ENCODE measurements around the gene AKT3.

The AKT3 gene

GRCh38 chr1:243792891-243793290 is 57.2 kb downstream of the AKT3 start:
- H3K23ac ChIP-seq (ENCODE audit: low read length): no peak overlapping the region
- no peaks in the 10 kb centered on the region for H3K27me3 ChIP-seq (ENCODE audit: insufficient read depth, low read length)
- H2BK120ac ChIP-seq (ENCODE audit: insufficient read depth, low read length, poor library complexity): no peak overlapping the region
- peak overlapping the region; percentile 64 for H2BK12ac ChIP-seq (ENCODE audit: low read length)
- peaks cover 0 to 3% of the 10 kb centered on the region in 2 experiments for H3K36me3 ChIP-seq (ENCODE audit: control insufficient read depth in 1 of 2, insufficient read depth in 2 of 2, low read length in 2 of 2)
- no peak overlapping the region for H4K91ac ChIP-seq (ENCODE audit: low read depth, low read length)
- H3K27ac ChIP-seq (ENCODE audit: low read depth, low read length): no peak overlapping the region
- peaks cover 3% of the 10 kb centered on the region for H3K79me1 ChIP-seq (ENCODE audit: low read length)
- DNase-seq: peak in 1 of 2 donors; percentile 27
- no peaks in the 10 kb centered on the region for H3K9me3 ChIP-seq (ENCODE audit: insufficient read depth, low read depth, low read length)
- H3K14ac ChIP-seq (ENCODE audit: low read length): no peak overlapping the region
- no peak overlapping the region for H3K9ac ChIP-seq (ENCODE audit: low read length)
- no CpG with 5 or more reads among the region's 3 CpGs for WGBS (ENCODE audit: extremely low coverage, insufficient coverage, insufficient read length)
- H3K4ac ChIP-seq (ENCODE audit: low read depth, low read length): no peak overlapping the region
- no peak overlapping the region for H2BK5ac ChIP-seq (ENCODE audit: low read depth, low read length, poor library complexity)
- no peak overlapping the region for H3K4me3 ChIP-seq (ENCODE audit: low read depth, low read length)
- H2AK5ac ChIP-seq (ENCODE audit: low read length): no peak overlapping the region
- H3K4me1 ChIP-seq (ENCODE audit: control insufficient read depth in 1 of 2, insufficient read depth in 2 of 2, low read length in 2 of 2): peaks cover 0 to 2% of the 10 kb centered on the region in 2 experiments
- no peak overlapping the region for H3K4me2 ChIP-seq (ENCODE audit: low read length)
- no peak overlapping the region for H3K18ac ChIP-seq (ENCODE audit: low read length)
- H4K8ac ChIP-seq (ENCODE audit: low read depth, low read length): no peak overlapping the region
- no peak overlapping the region for H2AFZ ChIP-seq (ENCODE audit: insufficient read depth, low read length, poor library complexity)
- H4K12ac ChIP-seq (ENCODE audit: low read depth, low read length): no peak overlapping the region
- H3K79me2 ChIP-seq (ENCODE audit: control insufficient read depth, insufficient read depth, low read length, poor library complexity): peaks cover 3% of the 10 kb centered on the region

DNA sequence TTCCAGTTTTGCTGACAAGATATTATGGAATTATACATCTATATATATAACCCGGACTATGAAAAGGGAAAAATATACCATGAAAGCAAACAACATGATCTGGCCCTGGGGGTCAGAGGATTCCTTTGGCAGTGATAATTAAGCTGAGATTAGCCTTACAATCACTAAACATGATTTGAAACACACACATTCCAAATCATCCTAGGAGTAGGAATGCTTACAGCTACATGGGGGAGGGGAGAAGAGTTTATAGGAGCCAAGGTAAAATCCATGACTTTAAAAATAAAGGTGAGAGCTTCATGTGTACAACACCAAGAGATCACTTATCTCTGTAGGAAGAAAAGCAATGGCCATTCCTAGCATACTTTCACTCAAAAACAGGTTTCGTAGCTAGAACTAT is 57.6 kb downstream of the AKT3 start:
- Histone ChIP-seq H3K18ac (ENCODE audit: low read length) (no peak overlapping the region), H3K36me3 (ENCODE audit: control insufficient read depth in 1 of 2, insufficient read depth in 2 of 2, low read length in 2 of 2) (peaks cover 0 to 3% of the 10 kb centered on the region in 2 experiments), H3K4me2 (ENCODE audit: low read length) (no peak overlapping the region), H4K12ac (ENCODE audit: low read depth, low read length) (no peak overlapping the region), H2AK5ac (ENCODE audit: low read length) (no peak overlapping the region), H3K9me3 (ENCODE audit: insufficient read depth, low read depth, low read length) (no peaks in the 10 kb centered on the region), H3K9ac (ENCODE audit: low read length) (no peak overlapping the region), H3K23ac (ENCODE audit: low read length) (no peak overlapping the region), H3K4me1 (ENCODE audit: control insufficient read depth in 1 of 2, insufficient read depth in 2 of 2, low read length in 2 of 2) (peaks cover 0 to 5% of the 10 kb centered on the region in 2 experiments), H4K8ac (ENCODE audit: low read depth, low read length) (no peak overlapping the region), H3K79me2 (ENCODE audit: control insufficient read depth, insufficient read depth, low read length, poor library complexity) (peaks cover 5% of the 10 kb centered on the region), H3K4ac (ENCODE audit: low read depth, low read length) (no peak overlapping the region), H4K91ac (ENCODE audit: low read depth, low read length) (no peak overlapping the region), H2AFZ (ENCODE audit: insufficient read depth, low read length, poor library complexity) (no peak overlapping the region), H2BK120ac (ENCODE audit: insufficient read depth, low read length, poor library complexity) (no peak overlapping the region), H3K4me3 (ENCODE audit: low read depth, low read length) (no peak overlapping the region), H3K27ac (ENCODE audit: low read depth, low read length) (peak overlapping the region; percentile 2), H3K27me3 (ENCODE audit: insufficient read depth, low read length) (no peaks in the 10 kb centered on the region), H2BK5ac (ENCODE audit: low read depth, low read length, poor library complexity) (no peak overlapping the region), H3K14ac (ENCODE audit: low read length) (no peak overlapping the region), H2BK12ac (ENCODE audit: low read length) (no peak overlapping the region), H3K79me1 (ENCODE audit: low read length) (peaks cover 6% of the 10 kb centered on the region)
- DNase-seq: peak in 1 of 2 donors; percentile 65
- WGBS (ENCODE audit: extremely low coverage, insufficient coverage, insufficient read length): no CpG with 5 or more reads among the region's 2 CpGs

- H2BK5ac ChIP-seq (ENCODE audit: low read depth, low read length, poor library complexity): no peak overlapping the region
- no peak overlapping the region for H4K12ac ChIP-seq (ENCODE audit: low read depth, low read length)
- no peak overlapping the region for H2BK12ac ChIP-seq (ENCODE audit: low read length)
- peaks cover 5% of the 10 kb centered on the region for H3K79me2 ChIP-seq (ENCODE audit: control insufficient read depth, insufficient read depth, low read length, poor library complexity)
- H3K9ac ChIP-seq (ENCODE audit: low read length): no peak overlapping the region
- H3K4ac ChIP-seq (ENCODE audit: low read depth, low read length): no peak overlapping the region
- H3K9me3 ChIP-seq (ENCODE audit: insufficient read depth, low read depth, low read length): no peaks in the 10 kb centered on the region
- no CpG with 5 or more reads among the region's 4 CpGs for WGBS (ENCODE audit: extremely low coverage, insufficient coverage, insufficient read length)
- H2AFZ ChIP-seq (ENCODE audit: insufficient read depth, low read length, poor library complexity): no peak overlapping the region
- H3K23ac ChIP-seq (ENCODE audit: low read length): no peak overlapping the region
- no peak for DNase-seq
- no peak overlapping the region for H3K14ac ChIP-seq (ENCODE audit: low read length)
- H3K79me1 ChIP-seq (ENCODE audit: low read length): peaks cover 8% of the 10 kb centered on the region
- H3K4me3 ChIP-seq (ENCODE audit: low read depth, low read length): no peak overlapping the region
- no peak overlapping the region for H3K27ac ChIP-seq (ENCODE audit: low read depth, low read length)
- no peak overlapping the region for H4K91ac ChIP-seq (ENCODE audit: low read depth, low read length)
- no peak overlapping the region for H3K18ac ChIP-seq (ENCODE audit: low read length)
- peaks cover 0 to 6% of the 10 kb centered on the region in 2 experiments for H3K4me1 ChIP-seq (ENCODE audit: control insufficient read depth in 1 of 2, insufficient read depth in 2 of 2, low read length in 2 of 2)
- no peaks in the 10 kb centered on the region for H3K27me3 ChIP-seq (ENCODE audit: insufficient read depth, low read length)
- H4K8ac ChIP-seq (ENCODE audit: low read depth, low read length): no peak overlapping the region
- peaks cover 0 to 3% of the 10 kb centered on the region in 2 experiments for H3K36me3 ChIP-seq (ENCODE audit: control insufficient read depth in 1 of 2, insufficient read depth in 2 of 2, low read length in 2 of 2)
- no peak overlapping the region for H3K4me2 ChIP-seq (ENCODE audit: low read length)
- no peak overlapping the region for H2BK120ac ChIP-seq (ENCODE audit: insufficient read depth, low read length, poor library complexity)
- no peak overlapping the region for H2AK5ac ChIP-seq (ENCODE audit: low read length)
Observed at GRCh38 chr1:243791586-243792267, 58.3 kb downstream of the AKT3 start.

GRCh38 chr1:243790404-243790803 is 59.6 kb downstream of the AKT3 start:
- no peak overlapping the region for H3K27ac ChIP-seq (ENCODE audit: low read depth, low read length)
- H3K4me2 ChIP-seq (ENCODE audit: low read length): no peak overlapping the region
- H3K23ac ChIP-seq (ENCODE audit: low read length): no peak overlapping the region
- H2AFZ ChIP-seq (ENCODE audit: insufficient read depth, low read length, poor library complexity): no peak overlapping the region
- no peak overlapping the region for H3K4ac ChIP-seq (ENCODE audit: low read depth, low read length)
- no peak overlapping the region for H4K91ac ChIP-seq (ENCODE audit: low read depth, low read length)
- H2BK12ac ChIP-seq (ENCODE audit: low read length): no peak overlapping the region
- H3K79me1 ChIP-seq (ENCODE audit: low read length): peaks cover 10% of the 10 kb centered on the region
- no peak overlapping the region for H2BK120ac ChIP-seq (ENCODE audit: insufficient read depth, low read length, poor library complexity)
- DNase-seq: no peak
- no peak overlapping the region for H3K14ac ChIP-seq (ENCODE audit: low read length)
- no peaks in the 10 kb centered on the region for H3K9me3 ChIP-seq (ENCODE audit: insufficient read depth, low read depth, low read length)
- H3K79me2 ChIP-seq (ENCODE audit: control insufficient read depth, insufficient read depth, low read length, poor library complexity): peaks cover 5% of the 10 kb centered on the region
- no peak overlapping the region for H2AK5ac ChIP-seq (ENCODE audit: low read length)
- H3K4me3 ChIP-seq (ENCODE audit: low read depth, low read length): no peak overlapping the region
- no peak overlapping the region for H4K12ac ChIP-seq (ENCODE audit: low read depth, low read length)
- H2BK5ac ChIP-seq (ENCODE audit: low read depth, low read length, poor library complexity): no peak overlapping the region
- no peak overlapping the region for H3K18ac ChIP-seq (ENCODE audit: low read length)
- WGBS (ENCODE audit: extremely low coverage, insufficient coverage, insufficient read length): no CpG with 5 or more reads among the region's 3 CpGs
- H3K9ac ChIP-seq (ENCODE audit: low read length): no peak overlapping the region
- H3K4me1 ChIP-seq (ENCODE audit: control insufficient read depth in 1 of 2, insufficient read depth in 2 of 2, low read length in 2 of 2): peaks cover 3 to 10% of the 10 kb centered on the region in 2 experiments
- H3K36me3 ChIP-seq (ENCODE audit: control insufficient read depth in 1 of 2, insufficient read depth in 2 of 2, low read length in 2 of 2): peaks cover 0 to 3% of the 10 kb centered on the region in 2 experiments
- no peaks in the 10 kb centered on the region for H3K27me3 ChIP-seq (ENCODE audit: insufficient read depth, low read length)
- no peak overlapping the region for H4K8ac ChIP-seq (ENCODE audit: low read depth, low read length)
